ENCODE results near the gene SMARCA4. TPM values are rescaled to one million over a fixed set of nuclear protein-coding genes. Genes with fewer than 3 reads are reported as not detected.

The SMARCA4 gene
- total RNA-seq, 4 donors from 2014 or later: 48.0 to 78.2 (median 53.9) TPM

GRCh38 chr19:10986301-10987127 is 25.7 kb downstream of the SMARCA4 start:
- intact Hi-C loops (cut with DNase I): no loop called here
- no peak overlapping the region for H3K27ac ChIP-seq (replicated peaks in 1 of 4)
- no peak for DNase-seq (ENCODE audit: extremely low spot score)
- H3K4me1 ChIP-seq: peaks cover 0 to 7% (median 2%) of the 10 kb centered on the region in 4 donors
- no peaks in the 10 kb centered on the region for H3K9me3 ChIP-seq
- TF ChIP-seq EP300 (IDR thresholded peaks at IDR 0.05) (no peak), POLR2A (IDR thresholded peaks at IDR 0.05; ENCODE audit: low read depth) (no peak), POLR2AphosphoS5 (IDR thresholded peaks at IDR 0.05) (no peak), CTCF (IDR thresholded peaks at IDR 0.05) (no peak)
- H3K36me3 ChIP-seq: peaks cover 54 to 81% (median 79%) of the 10 kb centered on the region in 4 donors
- 90% methylated on average over 15 of the region's 32 CpGs for WGBS
- no peak overlapping the region for H3K4me3 ChIP-seq
- no peaks in the 10 kb centered on the region for H3K27me3 ChIP-seq

GRCh38 chr19:10987571-10988297 is 26.9 kb downstream of the SMARCA4 start:
- WGBS: 90% methylated on average over 31 of the region's 32 CpGs
- H3K36me3 ChIP-seq: peaks cover 57 to 92% (median 89%) of the 10 kb centered on the region in 4 donors
- no peaks in the 10 kb centered on the region for H3K9me3 ChIP-seq
- no peaks in the 10 kb centered on the region for H3K4me1 ChIP-seq
- intact Hi-C loops (cut with DNase I): no loop called here
- TF ChIP-seq POLR2AphosphoS5 (IDR thresholded peaks at IDR 0.05): no peak
- TF ChIP-seq EP300 (IDR thresholded peaks at IDR 0.05): no peak
- TF ChIP-seq CTCF (IDR thresholded peaks at IDR 0.05): no peak
- TF ChIP-seq POLR2A (IDR thresholded peaks at IDR 0.05; ENCODE audit: low read depth): no peak
- H3K27ac ChIP-seq (replicated peaks in 1 of 4): no peak overlapping the region
- DNase-seq (ENCODE audit: extremely low spot score): no peak
- H3K27me3 ChIP-seq: no peaks in the 10 kb centered on the region
- no peak overlapping the region for H3K4me3 ChIP-seq

- Histone ChIP-seq H3K27me3 (no peaks in the 10 kb centered on the region), H3K27ac (replicated peaks in 1 of 4) (no peak overlapping the region), H3K36me3 (peaks cover 57 to 97% (median 94%) of the 10 kb centered on the region in 4 donors), H3K4me3 (no peak overlapping the region), H3K4me1 (no peaks in the 10 kb centered on the region), H3K9me3 (no peaks in the 10 kb centered on the region)
- intact Hi-C loops (cut with DNase I): no loop called here
- no peak for DNase-seq (ENCODE audit: extremely low spot score)
- 94% methylated on average over 2 of the region's 2 CpGs for WGBS
- TF ChIP-seq POLR2AphosphoS5 (IDR thresholded peaks at IDR 0.05) (no peak), EP300 (IDR thresholded peaks at IDR 0.05) (no peak), CTCF (IDR thresholded peaks at IDR 0.05) (no peak), POLR2A (IDR thresholded peaks at IDR 0.05; ENCODE audit: low read depth) (no peak)
Measured at GRCh38 chr19:10988380-10988779, 27.6 kb downstream of the SMARCA4 start.

GRCh38 chr19:10988921-10989320 is 28.1 kb downstream of the SMARCA4 start:
- intact Hi-C loops (cut with DNase I): no loop called here
- Histone ChIP-seq H3K36me3 (peaks cover 57 to 99% (median 97%) of the 10 kb centered on the region in 4 donors), H3K27me3 (no peaks in the 10 kb centered on the region), H3K9me3 (no peaks in the 10 kb centered on the region), H3K27ac (replicated peaks in 1 of 4) (no peak overlapping the region), H3K4me3 (no peak overlapping the region), H3K4me1 (no peaks in the 10 kb centered on the region)
- TF ChIP-seq EP300 (IDR thresholded peaks at IDR 0.05): no peak
- DNase-seq (ENCODE audit: extremely low spot score): no peak
- 95% methylated on average over 12 of the region's 12 CpGs for WGBS

- Histone ChIP-seq H3K36me3 (peaks cover 57 to 99% (median 97%) of the 10 kb centered on the region in 4 donors), H3K9me3 (no peaks in the 10 kb centered on the region), H3K4me3 (no peak overlapping the region), H3K27me3 (no peaks in the 10 kb centered on the region), H3K4me1 (no peaks in the 10 kb centered on the region), H3K27ac (replicated peaks in 1 of 4) (no peak overlapping the region)
- intact Hi-C loops (cut with DNase I): no loop called here
- TF ChIP-seq POLR2AphosphoS5 (IDR thresholded peaks at IDR 0.05) (no peak), CTCF (IDR thresholded peaks at IDR 0.05) (no peak), POLR2A (IDR thresholded peaks at IDR 0.05; ENCODE audit: low read depth) (no peak), EP300 (IDR thresholded peaks at IDR 0.05) (no peak)
- no peak for DNase-seq (ENCODE audit: extremely low spot score)
- 95% methylated on average over 12 of the region's 20 CpGs for WGBS
Measured at GRCh38 chr19:10991076-10991475, 30.2 kb downstream of the SMARCA4 start.

Measured in esophagus muscularis mucosa (tissue), 4 donors.